ENCODE results near the gene ZNF770. TPM values are rescaled to one million over a fixed set of nuclear protein-coding genes. Genes with fewer than 3 reads are reported as not detected.
"Not testable (repeated sequence)": the region's sequence is repeated elsewhere in the genome, so short reads cannot be mapped to it uniquely, and the experiment has no call there.

Gene ZNF770
- total RNA-seq, 1 donor from 2014 or later, result 46.8 TPM

- H3K4me3 Mint-ChIP-seq, result no peak overlapping the region
- H3K36me3 Mint-ChIP-seq (ENCODE audit: low read depth), result peaks cover 50% of the 10 kb centered on the region
- no peaks in the 10 kb centered on the region for H3K9me3 Mint-ChIP-seq
- ATAC-seq (ENCODE audit: low read depth) (no peak), DNase-seq (no peak)
- ChIA-PET POLR2A (interaction anchor here (0.7 to 6.2 kb wide), 3 partner anchors 15 to 561 kb away, joined by 4 to 176 read pairs (median 7); partner anchors contain the start of genes AQR and DPH6), CTCF (interaction anchor here (0.7 kb wide), 1 partner anchor 14 kb away, joined by 3 read pairs; no protein-coding TSS in a partner anchor)
- no peak overlapping the region for H3K27ac Mint-ChIP-seq
- no peaks in the 10 kb centered on the region for H3K27me3 Mint-ChIP-seq
- intact Hi-C loops (cut with micrococcal nuclease), result loop anchor here (5.0 to 10.0 kb wide), 3 partner anchors 403 to 778 kb away; partner anchors contain the start of genes GOLGA8B and LPCAT4
- H3K4me1 Mint-ChIP-seq, result peaks cover 37% of the 10 kb centered on the region
- TF ChIP-seq CTCF (IDR thresholded peaks at IDR 0.05), result no peak
Observed at GRCh38 chr15:34984889-34985630, 3.0 kb downstream of the ZNF770 start.

- ATAC-seq (ENCODE audit: low read depth), result no peak
- H3K36me3 Mint-ChIP-seq (ENCODE audit: low read depth), result peaks cover 20% of the 10 kb centered on the region
- CTCF ChIA-PET, result interaction anchor here (1.3 kb wide), 1 partner anchor 11 kb away, joined by 5 read pairs; the partner anchor contains the start of gene ZNF770
- POLR2A ChIA-PET, result interaction anchor here (1.7 kb wide), 1 partner anchor 11 kb away, joined by 7 read pairs; the partner anchor contains the start of gene ZNF770
- no peak overlapping the region for H3K4me3 Mint-ChIP-seq
- peaks cover 7% of the 10 kb centered on the region for H3K4me1 Mint-ChIP-seq
- no peaks in the 10 kb centered on the region for H3K27me3 Mint-ChIP-seq
- no peak for TF ChIP-seq CTCF (IDR thresholded peaks at IDR 0.05)
- no peaks in the 10 kb centered on the region for H3K9me3 Mint-ChIP-seq
- peak overlapping the region; percentile 22 for H3K27ac Mint-ChIP-seq
- intact Hi-C loops (cut with micrococcal nuclease), result no loop called here
- DNase-seq, result no peak
Observed at GRCh38 chr15:34976743-34977142, 11.3 kb downstream of the ZNF770 start.

GRCh38 chr15:34976073-34976472 is 12.0 kb downstream of the ZNF770 start:
- ATAC-seq (ENCODE audit: low read depth) (no peak), DNase-seq (no peak)
- Mint-ChIP-seq H3K4me3 (no peak overlapping the region), H3K36me3 (ENCODE audit: low read depth) (peaks cover 13% of the 10 kb centered on the region), H3K27ac (peak overlapping the region; percentile 43), H3K27me3 (no peaks in the 10 kb centered on the region), H3K9me3 (no peaks in the 10 kb centered on the region), H3K4me1 (peaks cover 7% of the 10 kb centered on the region)
- no peak for TF ChIP-seq CTCF (IDR thresholded peaks at IDR 0.05)
- intact Hi-C loops (cut with micrococcal nuclease), result no loop called here
- ChIA-PET CTCF (interaction anchor here (1.3 kb wide), 1 partner anchor 12 kb away, joined by 5 read pairs; the partner anchor contains the start of gene ZNF770), POLR2A (interaction anchor here (1.7 kb wide), 1 partner anchor 12 kb away, joined by 7 read pairs; the partner anchor contains the start of gene ZNF770)

- Mint-ChIP-seq H3K27me3 (no peaks in the 10 kb centered on the region), H3K4me1 (peaks cover 20% of the 10 kb centered on the region), H3K9me3 (no peaks in the 10 kb centered on the region), H3K36me3 (ENCODE audit: low read depth) (peaks cover 19% of the 10 kb centered on the region), H3K27ac (no peak overlapping the region), H3K4me3 (no peak overlapping the region)
- POLR2A ChIA-PET, result interaction anchor here (2.5 kb wide), 1 partner anchor 15 kb away, joined by 16 read pairs; the partner anchor contains the start of gene ZNF770
- intact Hi-C loops (cut with micrococcal nuclease), result no loop called here
- CTCF ChIA-PET, result no interaction called here
- TF ChIP-seq CTCF (IDR thresholded peaks at IDR 0.05), result no peak
- no peak for DNase-seq
- no peak for ATAC-seq (ENCODE audit: low read depth)
Observed at GRCh38 chr15:34973512-34973911, 14.6 kb downstream of the ZNF770 start.

- CTCF ChIA-PET, result interaction anchor here (0.6 to 1.9 kb wide), 3 partner anchors 15 to 387 kb away, joined by 3 to 31 read pairs (median 3); partner anchors contain the start of genes GOLGA8B and ZNF770
- H3K9me3 Mint-ChIP-seq; DNase-seq; ATAC-seq (ENCODE audit: low read depth); intact Hi-C loops (cut with micrococcal nuclease); H3K27me3 Mint-ChIP-seq: not testable (repeated sequence)
- POLR2A ChIA-PET, result interaction anchor here (0.6 to 3.2 kb wide), 7 partner anchors 17 to 940 kb away, joined by 3 to 176 read pairs (median 4); partner anchors contain the start of genes EMC4, LPCAT4, NOP10 and ZNF770
- H3K4me3 Mint-ChIP-seq, result peak overlapping the region; percentile 98
- H3K4me1 Mint-ChIP-seq, result peaks cover 35% of the 10 kb centered on the region
- H3K36me3 Mint-ChIP-seq (ENCODE audit: low read depth), result peaks cover 24% of the 10 kb centered on the region
- peak overlapping the region; percentile 93 for H3K27ac Mint-ChIP-seq
Observed at GRCh38 chr15:34970098-34970643, 17.9 kb downstream of the ZNF770 start.

Measured in activated B cell treated with CpG ODN at 0.5 μM for 24 hours (primary cell).